ENCODE measurements around the gene DAAM1. TPM values are rescaled to one million over a fixed set of nuclear protein-coding genes. Genes with fewer than 3 reads are reported as not detected.

DAAM1 gene
- total RNA-seq, 2 donors from 2014 or later: 61.4 to 67.0 TPM

DNA sequence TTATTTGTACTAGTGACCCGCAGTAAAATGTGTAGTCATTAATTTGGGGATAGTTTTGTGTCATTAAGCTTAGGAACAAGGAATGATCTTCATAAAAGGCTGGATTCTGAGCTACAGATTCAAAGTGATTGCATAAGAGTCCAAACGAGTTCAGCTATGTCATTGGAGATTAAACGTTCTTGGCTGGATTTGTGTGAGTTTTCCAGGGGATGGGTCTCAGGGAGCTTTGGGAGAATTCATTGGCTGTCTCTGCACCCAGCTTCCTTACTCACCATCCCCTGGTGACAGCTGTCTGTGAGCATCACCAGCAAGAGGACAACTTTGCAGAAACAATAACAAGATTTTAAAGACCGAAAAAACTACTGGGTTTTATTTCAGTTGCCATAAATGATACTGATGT, 130.4 kb downstream of the DAAM1 start:
- no peak for TF ChIP-seq CTCF (IDR thresholded peaks at IDR 0.05)
- peaks cover 9% of the 10 kb centered on the region for H3K36me3 ChIP-seq
- no peak overlapping the region for H3K4me3 ChIP-seq
- no peaks in the 10 kb centered on the region for H3K9me3 ChIP-seq
- no peaks in the 10 kb centered on the region for H3K27me3 ChIP-seq
- peak overlapping the region; percentile 72 to 86 for H3K27ac ChIP-seq
- DNase-seq (ENCODE audit: low spot score): no peak
- peaks cover 0 to 84% of the 10 kb centered on the region in 2 donors for H3K4me1 ChIP-seq

DNA sequence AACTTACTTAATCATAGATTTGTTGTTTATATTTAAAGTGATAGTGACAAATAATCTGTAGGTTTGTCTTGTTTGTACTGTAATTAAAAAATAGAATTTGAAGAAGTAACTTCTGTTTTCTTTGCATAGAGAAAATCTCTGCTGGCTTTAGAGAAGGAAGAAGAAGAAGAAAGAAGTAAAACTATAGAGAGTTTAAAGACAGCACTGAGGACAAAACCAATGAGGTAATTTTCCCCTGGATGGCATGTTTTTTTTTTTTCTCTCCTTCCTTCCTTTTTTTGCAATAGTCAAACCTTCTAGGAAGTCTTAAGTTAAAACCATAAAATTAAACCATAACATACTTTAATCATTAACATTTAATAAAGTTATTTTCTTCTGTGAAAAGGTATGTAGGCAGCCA, 131.9 kb downstream of the DAAM1 start:
- Histone ChIP-seq H3K4me3 (no peak overlapping the region), H3K27me3 (no peaks in the 10 kb centered on the region), H3K4me1 (peaks cover 0 to 73% of the 10 kb centered on the region in 2 donors), H3K36me3 (peaks cover 22% of the 10 kb centered on the region), H3K9me3 (no peaks in the 10 kb centered on the region), H3K27ac (peak overlapping the region; percentile 72 to 86)
- DNase-seq (ENCODE audit: low spot score): no peak
- no peak for TF ChIP-seq CTCF (IDR thresholded peaks at IDR 0.05)

- H3K4me1 ChIP-seq: peaks cover 0 to 73% of the 10 kb centered on the region in 2 donors
- H3K27ac ChIP-seq: peak overlapping the region; percentile 72 to 86
These were observed 132.5 kb downstream of the DAAM1 start for GRCh38 chr14:59320763-59321625.

DNA sequence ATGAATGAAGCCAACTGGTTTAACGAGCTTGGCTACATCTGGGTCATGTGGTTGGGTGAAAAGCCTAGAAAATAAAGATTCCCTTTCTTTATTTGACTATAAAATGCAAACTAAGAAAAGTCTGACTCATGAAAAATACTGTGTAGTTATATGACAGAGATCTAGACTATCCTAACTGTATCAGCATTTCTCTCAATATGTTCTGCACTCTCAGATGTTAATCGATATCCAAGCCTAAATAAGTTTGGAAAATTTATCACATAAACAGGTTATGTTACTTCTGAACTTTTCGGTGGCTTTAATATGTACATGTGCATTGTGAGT, 133.1 kb downstream of the DAAM1 start:
- H3K27ac ChIP-seq: peak overlapping the region; percentile 72 to 86
- TF ChIP-seq CTCF (IDR thresholded peaks at IDR 0.05): no peak
- H3K9me3 ChIP-seq: no peaks in the 10 kb centered on the region
- no peak for DNase-seq (ENCODE audit: low spot score)
- peaks cover 34% of the 10 kb centered on the region for H3K36me3 ChIP-seq
- peaks cover 0 to 73% of the 10 kb centered on the region in 2 donors for H3K4me1 ChIP-seq
- H3K4me3 ChIP-seq: no peak overlapping the region
- H3K27me3 ChIP-seq: no peaks in the 10 kb centered on the region

More at GRCh38 chr14:59320763-59321625, 132.5 kb downstream of the DAAM1 start:
- H3K9me3 ChIP-seq: no peaks in the 10 kb centered on the region
- peak overlapping the region in 1 of 2 donors; percentile 7 for H3K4me3 ChIP-seq
- peaks cover 28% of the 10 kb centered on the region for H3K36me3 ChIP-seq
- H3K27me3 ChIP-seq: no peaks in the 10 kb centered on the region
- no peak for TF ChIP-seq CTCF (IDR thresholded peaks at IDR 0.05)
- no peak for DNase-seq (ENCODE audit: low spot score)

DNA sequence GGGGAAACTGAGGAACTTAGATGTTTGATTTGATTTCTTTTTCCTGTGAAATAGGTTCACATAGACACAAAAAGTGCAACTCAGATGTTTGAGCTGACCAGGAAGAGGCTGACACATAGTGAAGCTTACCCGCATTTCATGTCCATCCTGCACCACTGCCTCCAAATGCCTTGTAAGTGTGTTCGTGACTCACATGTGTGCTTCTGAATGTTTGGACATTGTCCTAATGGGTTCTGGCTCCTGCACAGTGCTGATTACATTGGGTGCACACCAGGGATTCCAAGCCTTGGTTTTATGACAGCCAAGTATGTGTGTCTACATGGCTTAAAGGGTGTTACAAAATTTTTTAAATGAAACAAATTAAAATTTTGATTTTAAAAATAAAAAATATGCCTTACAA, 137.4 kb downstream of the DAAM1 start:
- no peak for DNase-seq (ENCODE audit: low spot score)
- Histone ChIP-seq H3K27ac (peak overlapping the region in 1 of 2 donors; percentile 26), H3K9me3 (no peaks in the 10 kb centered on the region), H3K27me3 (no peaks in the 10 kb centered on the region), H3K36me3 (peaks cover 61% of the 10 kb centered on the region), H3K4me3 (no peak overlapping the region), H3K4me1 (peaks cover 0 to 43% of the 10 kb centered on the region in 2 donors)
- TF ChIP-seq CTCF (IDR thresholded peaks at IDR 0.05): no peak

Measured in right atrium auricular region (tissue), 2 donors.